GM12872 (cell line): Measurements from ENCODE around the gene PDE12.

ENCODE experiments used
- CTCF ChIP-seq: IDR thresholded peaks from 3 replicates; pipeline ENCODE4 v1.5.1; 2011; ENCODE audit warnings: low read depth, mild to moderate bottlenecking, low read length, moderate library complexity; ENCODE audit not compliant: insufficient read depth

Gene PDE12

GRCh38 chr3:57555738-57556458, at the start of gene PDE12:
Gene PDE12 (plus strand): TSS chr3:57556274. CDS start chr3:57556380, 106 bp downstream.
- TF ChIP-seq CTCF = no peak

- no peak for TF ChIP-seq CTCF
Observed at GRCh38 chr3:57512166-57512565, 43.9 kb upstream of the PDE12 start.

- TF ChIP-seq CTCF = no peak
Observed at GRCh38 chr3:57518276-57518915, 37.7 kb upstream of the PDE12 start.

- TF ChIP-seq CTCF = no peak
Observed at GRCh38 chr3:57530071-57530608, 25.9 kb upstream of the PDE12 start.

GRCh38 chr3:57538465-57538864, 17.6 kb upstream of the PDE12 start:
- no peak for TF ChIP-seq CTCF

GRCh38 chr3:57544181-57545125, 11.6 kb upstream of the PDE12 start, which contains the start of gene DNAH12:
Gene DNAH12 (minus strand): TSS chr3:57544344. CDS start chr3:57542870, 1,474 bp downstream.
- TF ChIP-seq CTCF = no peak
